ENCODE results near the gene BRCA2.

The BRCA2 gene

GRCh38 chr13:32362574-32362973, 47.3 kb downstream of the BRCA2 start:
- Histone ChIP-seq H3K9ac (ENCODE audit: low read depth, low read length, poor library complexity, severe bottlenecking) (no peak overlapping the region), H3K79me2 (ENCODE audit: insufficient read depth, low read length) (no peaks in the 10 kb centered on the region), H3K9me2 (replicated peaks; ENCODE audit: low read depth, low read length) (no peaks in the 10 kb centered on the region), H3F3A (ENCODE audit: low read depth) (no peaks in the 10 kb centered on the region), H3K4me2 (ENCODE audit: low read depth, low read length, poor library complexity, severe bottlenecking) (no peak overlapping the region), H3K36me3 (ENCODE audit: insufficient read depth, low read length) (peaks cover 40% of the 10 kb centered on the region), H4K20me1 (ENCODE audit: insufficient read depth, low read length, poor library complexity, severe bottlenecking) (no peaks in the 10 kb centered on the region), H3K9me3 (ENCODE audit: insufficient read depth, low read depth, low read length) (no peaks in the 10 kb centered on the region), H2AFZ (ENCODE audit: low read length) (no peak overlapping the region), H3K27me3 (ENCODE audit: insufficient read depth, low read length, poor library complexity, severe bottlenecking) (no peaks in the 10 kb centered on the region), H3K4me3 (ENCODE audit: low read length, poor library complexity, severe bottlenecking) (no peak overlapping the region), H3K4me1 (ENCODE audit: insufficient read depth, low read length, poor library complexity, severe bottlenecking) (no peaks in the 10 kb centered on the region)
- TF ChIP-seq CTCF (conservative IDR thresholded peaks at IDR 0.05; ENCODE audit: low read length) (no peak), EZH2phosphoT487 (IDR thresholded peaks at IDR 0.05; ENCODE audit: borderline replicate concordance) (no peak)

DNA sequence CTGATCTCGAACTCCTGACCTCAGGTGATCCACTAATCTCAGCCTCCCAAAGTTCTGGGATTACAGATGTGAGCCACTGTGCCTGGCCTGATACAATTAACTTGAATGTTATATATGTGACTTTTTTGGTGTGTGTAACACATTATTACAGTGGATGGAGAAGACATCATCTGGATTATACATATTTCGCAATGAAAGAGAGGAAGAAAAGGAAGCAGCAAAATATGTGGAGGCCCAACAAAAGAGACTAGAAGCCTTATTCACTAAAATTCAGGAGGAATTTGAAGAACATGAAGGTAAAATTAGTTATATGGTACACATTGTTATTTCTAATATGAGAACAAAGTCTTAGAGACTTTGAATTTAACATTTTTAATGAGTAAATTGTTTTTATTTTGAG, 55.5 kb downstream of the BRCA2 start:
- Histone ChIP-seq H2AFZ (ENCODE audit: low read length) (no peak overlapping the region), H3K4me1 (ENCODE audit: insufficient read depth, low read length, poor library complexity, severe bottlenecking) (no peaks in the 10 kb centered on the region), H4K20me1 (ENCODE audit: insufficient read depth, low read length, poor library complexity, severe bottlenecking) (no peaks in the 10 kb centered on the region), H3K36me3 (ENCODE audit: insufficient read depth, low read length) (peaks cover 40% of the 10 kb centered on the region; the same call in 1 of the 2 replicates), H3K9ac (ENCODE audit: low read depth, low read length, poor library complexity, severe bottlenecking) (no peak overlapping the region), H3K9me3 (ENCODE audit: insufficient read depth, low read depth, low read length) (no peaks in the 10 kb centered on the region), H3F3A (ENCODE audit: low read depth) (no peaks in the 10 kb centered on the region), H3K9me2 (replicated peaks; ENCODE audit: low read depth, low read length) (no peaks in the 10 kb centered on the region), H3K4me2 (ENCODE audit: low read depth, low read length, poor library complexity, severe bottlenecking) (no peak overlapping the region), H3K79me2 (ENCODE audit: insufficient read depth, low read length) (no peaks in the 10 kb centered on the region), H3K27me3 (ENCODE audit: insufficient read depth, low read length, poor library complexity, severe bottlenecking) (no peaks in the 10 kb centered on the region), H3K4me3 (ENCODE audit: low read length, poor library complexity, severe bottlenecking) (no peak overlapping the region)
- TF ChIP-seq CTCF (conservative IDR thresholded peaks at IDR 0.05; ENCODE audit: low read length) (no peak), EZH2phosphoT487 (IDR thresholded peaks at IDR 0.05; ENCODE audit: borderline replicate concordance) (no peak)

GRCh38 chr13:32376642-32377415, 61.5 kb downstream of the BRCA2 start:
- H4K20me1 ChIP-seq (ENCODE audit: insufficient read depth, low read length, poor library complexity, severe bottlenecking): no peaks in the 10 kb centered on the region
- H3K4me2 ChIP-seq (ENCODE audit: low read depth, low read length, poor library complexity, severe bottlenecking): no peak overlapping the region
- no peaks in the 10 kb centered on the region for H3K9me3 ChIP-seq (ENCODE audit: insufficient read depth, low read depth, low read length)
- H3K27me3 ChIP-seq (ENCODE audit: insufficient read depth, low read length, poor library complexity, severe bottlenecking): no peaks in the 10 kb centered on the region
- no peaks in the 10 kb centered on the region for H3K9me2 ChIP-seq (replicated peaks; ENCODE audit: low read depth, low read length)
- no peaks in the 10 kb centered on the region for H3K79me2 ChIP-seq (ENCODE audit: insufficient read depth, low read length)
- no peak for TF ChIP-seq CTCF (conservative IDR thresholded peaks at IDR 0.05; ENCODE audit: low read length)
- no peak for TF ChIP-seq EZH2phosphoT487 (IDR thresholded peaks at IDR 0.05; ENCODE audit: borderline replicate concordance)
- H3F3A ChIP-seq (ENCODE audit: low read depth): no peaks in the 10 kb centered on the region
- no peak overlapping the region for H3K4me3 ChIP-seq (ENCODE audit: low read length, poor library complexity, severe bottlenecking)
- no peaks in the 10 kb centered on the region for H3K4me1 ChIP-seq (ENCODE audit: insufficient read depth, low read length, poor library complexity, severe bottlenecking)
- no peak overlapping the region for H2AFZ ChIP-seq (ENCODE audit: low read length)
- H3K36me3 ChIP-seq (ENCODE audit: insufficient read depth, low read length): peaks cover 74% of the 10 kb centered on the region; the same call in 1 of the 2 replicates
- no peak overlapping the region for H3K9ac ChIP-seq (ENCODE audit: low read depth, low read length, poor library complexity, severe bottlenecking)
